HCT116 (cell line): Measurements from ENCODE around the gene KIRREL3. TPM values are rescaled to one million over a fixed set of nuclear protein-coding genes. Genes with fewer than 3 reads are reported as not detected.

Source experiments
- ATAC-seq: fragments of 200-7000 bp; cut with Tn5 transposase; 2 replicates; pipeline ENCODE4 v1.9.1; 2020; ENCODE audit warnings: mild to moderate bottlenecking, moderate library complexity
- BruUV-seq: library from RNA; stranded (reverse); fragments of 400-500 nt; replicated peaks from 2 replicates; lab custom pipeline; 2021; lab: Mats Ljungman, UMichigan
- CTCF ChIA-PET: fragments of 300-600 bp; sonication (Branson Sonifier 250); formaldehyde crosslinking; loops from one replicate; lab custom pipeline; 2021; ENCODE audit warnings: antibody characterized with exemption; lab: Charles Lee
- POLR2A ChIA-PET: fragments of 300-600, 350-600 bp; sonication (Branson Sonifier 250); formaldehyde crosslinking; loops from one replicate; lab custom pipeline; 2021; ENCODE audit warnings: antibody characterized with exemption; lab: Charles Lee
- RAD21 ChIA-PET, 2 experiments: fragments of 300-600 bp; sonication (Branson Sonifier 250); formaldehyde crosslinking; loops; one replicate each; lab custom pipeline; 2023; ENCODE audit warnings: low total read pairs in 2 of 2; ENCODE audit not compliant: uncharacterized antibody in 2 of 2, unreplicated experiment in 2 of 2, low non-redundant PET in 1 of 2; lab: Charles Lee
- DNase-seq: peaks from one replicate; pipeline ENCODE4 v3.0.0-alpha.2; 2010; ENCODE audit warnings: low read depth, low spot score
- H2AFZ ChIP-seq: fragments of 200-600 bp; shearing (Covaris generic), sonication (generic); 2 replicates; pipeline ENCODE4 v1.6.1; 2017; ENCODE audit warnings: low read depth, mixed run types, mixed read lengths, antibody characterized with exemption, low read length; ENCODE audit not compliant: poor library complexity, severe bottlenecking
- H3K27ac ChIP-seq: 2 replicates; pipeline ENCODE4 v1.5.1; 2012; ENCODE audit warnings: low read depth, low read length
- H3K27me3 ChIP-seq: fragments of 200-600 bp; sonication (generic); 2 replicates; pipeline ENCODE4 v1.6.1; 2016; ENCODE audit warnings: mixed run types, low read length, mixed read lengths; ENCODE audit not compliant: insufficient read depth
- H3K36me3 ChIP-seq, 2 experiments: fragments of 200-500 bp in 1 of 2; fragments of 200-600 bp in 1 of 2; sonication (Bioruptor generic) in 1 of 2; sonication (generic) in 1 of 2; 2 replicates each; pipeline versions ENCODE4 v1.5.1 to v1.6.1; 2014 to 2016; ENCODE audit warnings: low read length in 2 of 2, inconsistent platforms in 1 of 2, mixed read lengths in 1 of 2, mixed run types in 1 of 2; ENCODE audit not compliant: insufficient read depth in 2 of 2, control insufficient read depth in 1 of 2
- H3K4me1 ChIP-seq, 2 experiments: fragments of 200-600 bp in 1 of 2; sonication (generic) in 1 of 2; 2 replicates each; pipeline versions ENCODE4 v1.5.1 to v1.6.1; 2012 to 2017; ENCODE audit warnings: low read length in 2 of 2, inconsistent platforms in 1 of 2, mild to moderate bottlenecking in 1 of 2, mixed read lengths in 1 of 2, mixed run types in 1 of 2, moderate library complexity in 1 of 2; ENCODE audit not compliant: insufficient read depth in 2 of 2, control insufficient read depth in 1 of 2
- H3K4me2 ChIP-seq: fragments of 200-600 bp; sonication (generic); 2 replicates; pipeline ENCODE4 v1.6.1; 2017; ENCODE audit warnings: mixed run types, low read length, mixed read lengths
- H3K4me3 ChIP-seq, 2 experiments: fragments of 200-600 bp in 1 of 2; sonication (generic) in 1 of 2; replicated peaks in 1 of 2; 2 replicates each; pipeline ENCODE4 v1.5.1; 2011 to 2016; ENCODE audit warnings: low read length in 2 of 2, control low read depth in 1 of 2, low read depth in 1 of 2, mild to moderate bottlenecking in 1 of 2, mixed read lengths in 1 of 2, mixed run types in 1 of 2
- H3K79me2 ChIP-seq: fragments of 200-600 bp; sonication (generic); 2 replicates; pipeline ENCODE4 v1.6.1; 2017; ENCODE audit warnings: mild to moderate bottlenecking, mixed run types, low read length, moderate library complexity, mixed read lengths; ENCODE audit not compliant: insufficient read depth
- H3K9ac ChIP-seq: fragments of 200-600 bp; sonication (generic); 2 replicates; pipeline ENCODE4 v1.6.1; 2016; ENCODE audit warnings: low read length, mixed read lengths
- H3K9me2 ChIP-seq: fragments of 200-600 bp; sonication (generic), shearing (Covaris generic); 2 replicates; pipeline ENCODE4 v1.6.1; 2017; ENCODE audit warnings: mixed run types, mild to moderate bottlenecking, moderate library complexity; ENCODE audit not compliant: insufficient read depth
- H3K9me3 ChIP-seq, 2 experiments: fragments of 200-500 bp in 1 of 2; fragments of 200-600 bp in 1 of 2; sonication (Bioruptor generic) in 1 of 2; sonication (generic) in 1 of 2; 2 replicates each; pipeline ENCODE4 v1.6.1; 2014 to 2017; ENCODE audit warnings: low read length in 2 of 2, mixed read lengths in 2 of 2, inconsistent platforms in 1 of 2, low read depth in 1 of 2, mild to moderate bottlenecking in 1 of 2, mixed run types in 1 of 2, moderate library complexity in 1 of 2; ENCODE audit not compliant: control insufficient read depth in 1 of 2, insufficient read depth in 1 of 2
- H4K20me1 ChIP-seq: fragments of 200-600 bp; sonication (generic), shearing (Covaris generic); 2 replicates; pipeline ENCODE4 v1.6.1; 2017; ENCODE audit warnings: mixed run types, mild to moderate bottlenecking, moderate library complexity; ENCODE audit not compliant: insufficient read depth
- CBX3 ChIP-seq: IDR thresholded peaks from 2 replicates; pipeline ENCODE4 v1.6.1; 2012; ENCODE audit warnings: low read depth
- CEBPB ChIP-seq: IDR thresholded peaks from 2 replicates; pipeline ENCODE4 v1.6.1; 2012; ENCODE audit warnings: low read depth
- EGR1 ChIP-seq: IDR thresholded peaks from 2 replicates; pipeline ENCODE4 v1.6.1; 2012; ENCODE audit warnings: low read depth
- EZH2 ChIP-seq: fragments of 200-600 bp; sonication (generic); IDR thresholded peaks from 2 replicates; pipeline ENCODE4 v1.6.1; 2017; ENCODE audit warnings: antibody characterized with exemption, mixed run types
- EZH2phosphoT487 ChIP-seq: fragments of 200-600 bp; IDR thresholded peaks from 2 replicates; pipeline ENCODE4 v1.6.1; 2018; ENCODE audit warnings: antibody characterized with exemption, borderline replicate concordance
- FOSL1 ChIP-seq: IDR thresholded peaks from 2 replicates; pipeline ENCODE4 v1.6.1; 2012; ENCODE audit warnings: low read depth
- JUND ChIP-seq: IDR thresholded peaks from 2 replicates; pipeline ENCODE4 v1.6.1; 2012
- POLR2AphosphoS5 ChIP-seq: IDR thresholded peaks from 2 replicates; pipeline ENCODE4 v1.6.1; 2011; ENCODE audit warnings: mild to moderate bottlenecking, low read depth, low read length, moderate library complexity
- RAD21 ChIP-seq: IDR thresholded peaks from 2 replicates; pipeline ENCODE4 v1.6.1; 2012; ENCODE audit warnings: low read depth, mild to moderate bottlenecking
- SP1 ChIP-seq: IDR thresholded peaks from 2 replicates; pipeline ENCODE4 v1.6.1; 2012; ENCODE audit warnings: low read depth
- SRF ChIP-seq: IDR thresholded peaks from 2 replicates; pipeline ENCODE4 v1.6.1; 2012; ENCODE audit warnings: low read depth
- TCF7L2 ChIP-seq: IDR thresholded peaks from 2 replicates; pipeline ENCODE4 v1.7.0; 2011; ENCODE audit warnings: borderline replicate concordance, inconsistent platforms; ENCODE audit not compliant: insufficient read depth, insufficient read length; ENCODE audit errors: extremely low read depth
- YY1 ChIP-seq: IDR thresholded peaks from 2 replicates; pipeline ENCODE4 v1.6.1; 2011; ENCODE audit warnings: low read length, low read depth, moderate library complexity, mild to moderate bottlenecking; ENCODE audit not compliant: insufficient replicate concordance; ENCODE audit errors: extremely low read depth
- ZNF274 ChIP-seq: fragments of 200-500 bp; sonication (Bioruptor generic); IDR thresholded peaks from 2 replicates; pipeline ENCODE4 v1.6.1; 2014; ENCODE audit warnings: mild to moderate bottlenecking, low read depth, low read length, inconsistent platforms
- intact Hi-C: fragments of 100-400 bp; cut with micrococcal nuclease; formaldehyde crosslinking; loops from 2 replicates; pipeline ENCODE4 v1.10.0; 2022
- total RNA-seq: library from RNA; stranded (reverse); gene quantifications from one replicate; pipeline ENCODE4 v1.2.1, GENCODE V29; 2021; ENCODE audit not compliant: unreplicated experiment
- TF ChIP-seq, protein P1 (sequence below), 3 experiments: fragments of 200-600 bp in 1 of 3; sonication (generic) in 1 of 3; IDR thresholded peaks in 2 of 3; conservative IDR thresholded peaks in 1 of 3; 2 replicates each; pipeline ENCODE4 v1.5.1; 2012 to 2017; ENCODE audit warnings: low read depth in 2 of 3, low read length in 2 of 3, antibody characterized with exemption in 1 of 3, borderline replicate concordance in 1 of 3, control low read depth in 1 of 3, mild to moderate bottlenecking in 1 of 3, mixed read lengths in 1 of 3, mixed run types in 1 of 3, moderate library complexity in 1 of 3; ENCODE audit not compliant: insufficient read depth in 1 of 3
- TF ChIP-seq, protein P2 (sequence below): IDR thresholded peaks from 2 replicates; pipeline ENCODE4 v1.6.1; 2012; ENCODE audit warnings: low read depth

Gene KIRREL3
- total RNA-seq, 1 experiment from 2014 or later = not detected

DNA sequence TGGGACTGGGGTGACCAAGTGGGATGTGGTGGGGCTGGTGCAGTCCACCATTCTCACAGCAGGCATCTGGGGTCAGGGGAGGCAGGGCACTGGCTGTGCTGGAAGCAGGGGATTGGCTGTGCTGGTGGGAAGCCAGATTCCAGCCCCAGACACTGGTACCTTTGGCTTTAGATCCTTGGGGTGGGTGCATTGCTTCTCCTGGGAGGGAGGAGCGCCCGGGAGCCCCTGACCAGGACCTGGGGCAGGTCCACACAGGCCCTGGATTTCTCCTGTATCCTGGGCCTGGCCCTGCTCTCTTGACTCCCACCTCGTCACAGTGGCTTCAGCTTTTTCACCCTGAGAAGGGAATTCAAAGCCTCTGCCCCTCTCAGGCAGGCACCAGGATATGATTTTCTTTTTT lies 606.5 kb downstream of the KIRREL3 start:
- RAD21 ChIA-PET = no interaction called here
- POLR2A ChIA-PET = no interaction called here
- Histone ChIP-seq H4K20me1 (no peaks in the 10 kb centered on the region), H3K9ac (no peak overlapping the region), H3K4me1 (no peaks in the 10 kb centered on the region), H3K27ac (no peak overlapping the region), H2AFZ (no peak overlapping the region), H3K4me2 (no peak overlapping the region), H3K36me3 (no peaks in the 10 kb centered on the region), H3K79me2 (no peaks in the 10 kb centered on the region), H3K9me3 (no peaks in the 10 kb centered on the region), H3K9me2 (no peaks in the 10 kb centered on the region), H3K4me3 (no peak overlapping the region), H3K27me3 (no peaks in the 10 kb centered on the region)
- CTCF ChIA-PET = no interaction called here
- TF ChIP-seq EZH2 = no peak
- no peak for TF ChIP-seq RAD21
- TF ChIP-seq SRF = no peak
- no peak for TF ChIP-seq FOSL1
- no peak for TF ChIP-seq POLR2AphosphoS5
- TF ChIP-seq CEBPB = no peak
- TF ChIP-seq, protein P1, sequence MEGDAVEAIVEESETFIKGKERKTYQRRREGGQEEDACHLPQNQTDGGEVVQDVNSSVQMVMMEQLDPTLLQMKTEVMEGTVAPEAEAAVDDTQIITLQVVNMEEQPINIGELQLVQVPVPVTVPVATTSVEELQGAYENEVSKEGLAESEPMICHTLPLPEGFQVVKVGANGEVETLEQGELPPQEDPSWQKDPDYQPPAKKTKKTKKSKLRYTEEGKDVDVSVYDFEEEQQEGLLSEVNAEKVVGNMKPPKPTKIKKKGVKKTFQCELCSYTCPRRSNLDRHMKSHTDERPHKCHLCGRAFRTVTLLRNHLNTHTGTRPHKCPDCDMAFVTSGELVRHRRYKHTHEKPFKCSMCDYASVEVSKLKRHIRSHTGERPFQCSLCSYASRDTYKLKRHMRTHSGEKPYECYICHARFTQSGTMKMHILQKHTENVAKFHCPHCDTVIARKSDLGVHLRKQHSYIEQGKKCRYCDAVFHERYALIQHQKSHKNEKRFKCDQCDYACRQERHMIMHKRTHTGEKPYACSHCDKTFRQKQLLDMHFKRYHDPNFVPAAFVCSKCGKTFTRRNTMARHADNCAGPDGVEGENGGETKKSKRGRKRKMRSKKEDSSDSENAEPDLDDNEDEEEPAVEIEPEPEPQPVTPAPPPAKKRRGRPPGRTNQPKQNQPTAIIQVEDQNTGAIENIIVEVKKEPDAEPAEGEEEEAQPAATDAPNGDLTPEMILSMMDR (IDR thresholded peaks at IDR 0.05 in 2 of 3, conservative IDR thresholded peaks at IDR 0.05 in 1 of 3; ENCODE audit: borderline replicate concordance in 1 of 3, insufficient read depth in 1 of 3, low read depth in 2 of 3, low read length in 2 of 3) = no peak
- DNase-seq (no peak), ATAC-seq (no peak)
- intact Hi-C loops = no loop called here
- BruUV-seq = no TSS peak

DNA sequence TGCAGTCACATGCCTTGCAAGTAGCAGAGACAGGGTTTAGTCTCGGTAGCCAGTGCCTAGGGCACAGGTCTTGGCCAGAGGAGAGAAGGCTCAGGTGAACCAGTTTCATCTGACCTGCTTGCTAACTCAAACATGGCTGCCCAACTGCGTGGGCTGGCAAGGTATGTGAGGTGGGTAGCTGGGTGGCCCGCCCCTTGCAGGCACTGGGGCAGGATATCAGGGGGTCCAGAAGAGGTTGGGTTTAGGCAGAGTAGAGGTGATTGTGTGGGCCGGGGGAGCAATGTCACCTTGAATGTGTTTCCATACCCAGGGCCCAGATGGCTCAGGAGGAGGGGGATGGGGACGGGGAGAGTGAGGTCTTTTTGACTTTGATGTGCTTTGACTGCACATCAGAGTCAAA lies 607.4 kb downstream of the KIRREL3 start:
- Histone ChIP-seq H3K27ac (no peak overlapping the region), H3K79me2 (no peaks in the 10 kb centered on the region), H3K4me3 (no peak overlapping the region), H3K27me3 (no peaks in the 10 kb centered on the region), H4K20me1 (no peaks in the 10 kb centered on the region), H3K4me2 (no peak overlapping the region), H3K9me2 (no peaks in the 10 kb centered on the region), H3K9ac (no peak overlapping the region), H3K4me1 (no peaks in the 10 kb centered on the region), H3K9me3 (no peaks in the 10 kb centered on the region), H2AFZ (no peak overlapping the region), H3K36me3 (no peaks in the 10 kb centered on the region)
- ChIA-PET RAD21 (no interaction called here), POLR2A (no interaction called here), CTCF (no interaction called here)
- ATAC-seq = no peak
- no TSS peak for BruUV-seq
- intact Hi-C loops = loop anchor here (2.0 kb wide), 1 partner anchor 82 kb away; no protein-coding TSS in a partner anchor
- no peak for DNase-seq
- TF ChIP-seq TCF7L2 = no peak
- no peak for TF ChIP-seq EGR1
- no peak for TF ChIP-seq EZH2
- TF ChIP-seq JUND = no peak
- TF ChIP-seq CEBPB = no peak
- TF ChIP-seq, protein P2, sequence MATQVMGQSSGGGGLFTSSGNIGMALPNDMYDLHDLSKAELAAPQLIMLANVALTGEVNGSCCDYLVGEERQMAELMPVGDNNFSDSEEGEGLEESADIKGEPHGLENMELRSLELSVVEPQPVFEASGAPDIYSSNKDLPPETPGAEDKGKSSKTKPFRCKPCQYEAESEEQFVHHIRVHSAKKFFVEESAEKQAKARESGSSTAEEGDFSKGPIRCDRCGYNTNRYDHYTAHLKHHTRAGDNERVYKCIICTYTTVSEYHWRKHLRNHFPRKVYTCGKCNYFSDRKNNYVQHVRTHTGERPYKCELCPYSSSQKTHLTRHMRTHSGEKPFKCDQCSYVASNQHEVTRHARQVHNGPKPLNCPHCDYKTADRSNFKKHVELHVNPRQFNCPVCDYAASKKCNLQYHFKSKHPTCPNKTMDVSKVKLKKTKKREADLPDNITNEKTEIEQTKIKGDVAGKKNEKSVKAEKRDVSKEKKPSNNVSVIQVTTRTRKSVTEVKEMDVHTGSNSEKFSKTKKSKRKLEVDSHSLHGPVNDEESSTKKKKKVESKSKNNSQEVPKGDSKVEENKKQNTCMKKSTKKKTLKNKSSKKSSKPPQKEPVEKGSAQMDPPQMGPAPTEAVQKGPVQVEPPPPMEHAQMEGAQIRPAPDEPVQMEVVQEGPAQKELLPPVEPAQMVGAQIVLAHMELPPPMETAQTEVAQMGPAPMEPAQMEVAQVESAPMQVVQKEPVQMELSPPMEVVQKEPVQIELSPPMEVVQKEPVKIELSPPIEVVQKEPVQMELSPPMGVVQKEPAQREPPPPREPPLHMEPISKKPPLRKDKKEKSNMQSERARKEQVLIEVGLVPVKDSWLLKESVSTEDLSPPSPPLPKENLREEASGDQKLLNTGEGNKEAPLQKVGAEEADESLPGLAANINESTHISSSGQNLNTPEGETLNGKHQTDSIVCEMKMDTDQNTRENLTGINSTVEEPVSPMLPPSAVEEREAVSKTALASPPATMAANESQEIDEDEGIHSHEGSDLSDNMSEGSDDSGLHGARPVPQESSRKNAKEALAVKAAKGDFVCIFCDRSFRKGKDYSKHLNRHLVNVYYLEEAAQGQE = no peak
- TF ChIP-seq YY1 = no peak
- no peak for TF ChIP-seq EZH2phosphoT487
- TF ChIP-seq ZNF274 = no peak
- no peak for TF ChIP-seq SRF
- no peak for TF ChIP-seq SP1
- no peak for TF ChIP-seq POLR2AphosphoS5
- no peak for TF ChIP-seq RAD21
- no peak for TF ChIP-seq CBX3
